Naive B cell (primary cell): ENCODE results near the gene UBASH3B. TPM values are rescaled to one million over a fixed set of nuclear protein-coding genes. Genes with fewer than 3 reads are reported as not detected.

Source experiments
- ATAC-seq, 2 donors: fragments of 150-1000 bp; cut with Tn5 transposase; 2 replicates each; pipeline ENCODE4 v1.10.0; 2021; ENCODE audit warnings: low read depth in 2 of 2, mild to moderate bottlenecking in 2 of 2, moderate library complexity in 2 of 2
- DNase-seq: peaks from one replicate; pipeline ENCODE4 v3.0.0; 2022
- H3K27ac Mint-ChIP-seq, 6 donors: one replicate each; pipeline ENCODE4 v1.8.0; 2020 to 2022; ENCODE audit warnings: mild to moderate bottlenecking in 6 of 6, mixed read lengths in 6 of 6, moderate library complexity in 5 of 6, inconsistent platforms in 2 of 6
- H3K27me3 Mint-ChIP-seq, 3 donors: one replicate each; pipeline ENCODE4 v1.8.0; 2021 to 2022; ENCODE audit warnings: mixed read lengths in 3 of 3, mild to moderate bottlenecking in 1 of 3
- H3K36me3 Mint-ChIP-seq, 2 donors: one replicate each; pipeline ENCODE4 v1.8.0; 2020 to 2022; ENCODE audit warnings: mixed read lengths in 2 of 2, inconsistent platforms in 1 of 2, mild to moderate bottlenecking in 1 of 2
- H3K4me1 Mint-ChIP-seq, 3 donors: one replicate each; pipeline ENCODE4 v1.8.0; 2020 to 2022; ENCODE audit warnings: mixed read lengths in 3 of 3, inconsistent platforms in 1 of 3, mild to moderate bottlenecking in 1 of 3, moderate library complexity in 1 of 3
- H3K4me3 Mint-ChIP-seq, 8 donors: one replicate each; pipeline ENCODE4 v1.8.0; 2020 to 2022; ENCODE audit warnings: mild to moderate bottlenecking in 8 of 8, mixed read lengths in 8 of 8, moderate library complexity in 8 of 8, inconsistent platforms in 2 of 8
- H3K9me3 Mint-ChIP-seq, 7 donors: one replicate each; pipeline ENCODE4 v1.8.0; 2020 to 2022; ENCODE audit warnings: mixed read lengths in 7 of 7, mild to moderate bottlenecking in 5 of 7, inconsistent platforms in 2 of 7, moderate library complexity in 1 of 7
- polyA plus RNA-seq, 6 donors: library from polyadenylated mRNA; unstranded; fragments of 300-500 nt; fragmentation: Illumina TruSeq; gene quantifications; one replicate each; pipeline ENCODE4 v1.2.3, GENCODE V29; 2021; ENCODE audit warnings: low read depth in 6 of 6

UBASH3B gene
- polyA plus RNA-seq, 6 donors from 2014 or later = 2.2 to 5.5 (median 3.9) TPM

- ATAC-seq = no peak
These were observed 51.0 kb downstream of the UBASH3B start for GRCh38 chr11:122706291-122707088.

GRCh38 chr11:122707111-122707510 lies 51.6 kb downstream of the UBASH3B start:
- Mint-ChIP-seq H3K36me3 (no peaks in the 10 kb centered on the region), H3K27me3 (peaks cover 0 to 4% (median 0%) of the 10 kb centered on the region in 3 donors), H3K9me3 (peaks cover 0 to 3% (median 0%) of the 10 kb centered on the region in 7 donors), H3K4me3 (no peak overlapping the region), H3K4me1 (peaks cover 19 to 42% (median 37%) of the 10 kb centered on the region in 3 donors), H3K27ac (peak overlapping the region in 1 of 6 donors; percentile 46)
- ATAC-seq (no peak), DNase-seq (no peak)

More at GRCh38 chr11:122706291-122707088, 51.0 kb downstream of the UBASH3B start:
- peaks cover 0 to 4% (median 0%) of the 10 kb centered on the region in 3 donors for H3K27me3 Mint-ChIP-seq
- no peaks in the 10 kb centered on the region for H3K36me3 Mint-ChIP-seq
- peaks cover 22 to 42% (median 36%) of the 10 kb centered on the region in 3 donors for H3K4me1 Mint-ChIP-seq
- H3K9me3 Mint-ChIP-seq = peaks cover 0 to 3% (median 0%) of the 10 kb centered on the region in 7 donors
- H3K4me3 Mint-ChIP-seq = no peak overlapping the region
- H3K27ac Mint-ChIP-seq = peak overlapping the region in 2 of 6 donors; percentile 41 to 65
- no peak for DNase-seq

- peaks cover 0 to 4% (median 0%) of the 10 kb centered on the region in 3 donors for H3K27me3 Mint-ChIP-seq
- H3K4me1 Mint-ChIP-seq = peaks cover 18 to 46% (median 44%) of the 10 kb centered on the region in 3 donors
- DNase-seq (no peak), ATAC-seq (no peak)
- peaks cover 0 to 3% (median 0%) of the 10 kb centered on the region in 7 donors for H3K9me3 Mint-ChIP-seq
- no peak overlapping the region for H3K4me3 Mint-ChIP-seq
- no peaks in the 10 kb centered on the region for H3K36me3 Mint-ChIP-seq
- H3K27ac Mint-ChIP-seq = no peak overlapping the region
These were observed 52.4 kb downstream of the UBASH3B start for GRCh38 chr11:122707901-122708300.

- H3K27ac Mint-ChIP-seq = peak overlapping the region in 3 of 6 donors; percentile 13 to 52 (median 39)
- H3K4me3 Mint-ChIP-seq = peak overlapping the region in 3 of 8 donors; percentile 16 to 26 (median 21)
- H3K27me3 Mint-ChIP-seq = peaks cover 0 to 4% (median 0%) of the 10 kb centered on the region in 3 donors
- peaks cover 23 to 56% (median 50%) of the 10 kb centered on the region in 3 donors for H3K4me1 Mint-ChIP-seq
- H3K9me3 Mint-ChIP-seq = no peaks in the 10 kb centered on the region
- ATAC-seq = no peak
- no peaks in the 10 kb centered on the region for H3K36me3 Mint-ChIP-seq
- no peak for DNase-seq
These were observed 53.7 kb downstream of the UBASH3B start for GRCh38 chr11:122709039-122709760.

- no peak for DNase-seq
- H3K27ac Mint-ChIP-seq = peak overlapping the region in 2 of 6 donors; percentile 66 to 93
- no peaks in the 10 kb centered on the region for H3K36me3 Mint-ChIP-seq
- H3K4me3 Mint-ChIP-seq = no peak overlapping the region
- peaks cover 0 to 4% (median 0%) of the 10 kb centered on the region in 7 donors for H3K9me3 Mint-ChIP-seq
- H3K4me1 Mint-ChIP-seq = peaks cover 34 to 70% (median 66%) of the 10 kb centered on the region in 3 donors
- no peak for ATAC-seq
- peaks cover 0 to 4% (median 0%) of the 10 kb centered on the region in 3 donors for H3K27me3 Mint-ChIP-seq
These were observed 55.8 kb downstream of the UBASH3B start for GRCh38 chr11:122711362-122711761.

GRCh38 chr11:122711831-122712381 lies 56.4 kb downstream of the UBASH3B start:
- no peaks in the 10 kb centered on the region for H3K36me3 Mint-ChIP-seq
- ATAC-seq = no peak
- peaks cover 40 to 73% (median 69%) of the 10 kb centered on the region in 3 donors for H3K4me1 Mint-ChIP-seq
- H3K27me3 Mint-ChIP-seq = peaks cover 0 to 4% (median 0%) of the 10 kb centered on the region in 3 donors
- peaks cover 0 to 4% (median 0%) of the 10 kb centered on the region in 7 donors for H3K9me3 Mint-ChIP-seq
- peak overlapping the region; percentile 27 to 93 (median 51) for H3K27ac Mint-ChIP-seq
- no peak overlapping the region for H3K4me3 Mint-ChIP-seq
- no peak for DNase-seq

- ATAC-seq = peak; percentile 66 to 67
- peaks cover 0 to 4% (median 0%) of the 10 kb centered on the region in 7 donors for H3K9me3 Mint-ChIP-seq
These were observed 58.5 kb downstream of the UBASH3B start for GRCh38 chr11:122714004-122714403.

GRCh38 chr11:122714484-122714883 lies 59.0 kb downstream of the UBASH3B start:
- Mint-ChIP-seq H3K9me3 (peaks cover 0 to 4% (median 0%) of the 10 kb centered on the region in 7 donors), H3K4me1 (peaks cover 43 to 83% (median 78%) of the 10 kb centered on the region in 3 donors), H3K27me3 (no peaks in the 10 kb centered on the region), H3K27ac (peak overlapping the region; percentile 93 to 99 (median 98)), H3K36me3 (no peaks in the 10 kb centered on the region), H3K4me3 (peak overlapping the region; percentile 11 to 80 (median 62))
- ATAC-seq = peak; percentile 12 to 19
- peak; percentile 64 for DNase-seq

More at GRCh38 chr11:122714004-122714403, 58.5 kb downstream of the UBASH3B start:
- Mint-ChIP-seq H3K27ac (peak overlapping the region; percentile 93 to 99 (median 98)), H3K4me1 (peaks cover 48 to 83% (median 79%) of the 10 kb centered on the region in 3 donors), H3K27me3 (no peaks in the 10 kb centered on the region), H3K4me3 (peak overlapping the region; percentile 11 to 84 (median 56)), H3K36me3 (no peaks in the 10 kb centered on the region)
- DNase-seq = peak; percentile 74

- ATAC-seq (no peak), DNase-seq (no peak)
- peaks cover 0 to 4% (median 0%) of the 10 kb centered on the region in 7 donors for H3K9me3 Mint-ChIP-seq
- peak overlapping the region in 6 of 8 donors; percentile 6 to 74 (median 54) for H3K4me3 Mint-ChIP-seq
- H3K27ac Mint-ChIP-seq = peak overlapping the region; percentile 92 to 98 (median 96)
- peaks cover 7 to 11% (median 10%) of the 10 kb centered on the region in 3 donors for H3K27me3 Mint-ChIP-seq
- H3K36me3 Mint-ChIP-seq = no peaks in the 10 kb centered on the region
- peaks cover 54 to 91% (median 89%) of the 10 kb centered on the region in 3 donors for H3K4me1 Mint-ChIP-seq
These were observed 60.3 kb downstream of the UBASH3B start for GRCh38 chr11:122715548-122716440.

GRCh38 chr11:122717264-122717867 lies 61.8 kb downstream of the UBASH3B start:
- Mint-ChIP-seq H3K4me3 (peak overlapping the region; percentile 58 to 89 (median 72)), H3K36me3 (no peaks in the 10 kb centered on the region), H3K27ac (peak overlapping the region; percentile 92 to 98 (median 95)), H3K27me3 (peaks cover 7 to 11% (median 10%) of the 10 kb centered on the region in 3 donors), H3K9me3 (peaks cover 0 to 4% (median 0%) of the 10 kb centered on the region in 7 donors), H3K4me1 (peaks cover 55 to 86% (median 83%) of the 10 kb centered on the region in 3 donors)
- peak; percentile 73 to 75 for ATAC-seq
- peak; percentile 86 for DNase-seq

- DNase-seq (no peak), ATAC-seq (no peak)
- Mint-ChIP-seq H3K36me3 (no peaks in the 10 kb centered on the region), H3K27me3 (peaks cover 11 to 28% (median 20%) of the 10 kb centered on the region in 3 donors), H3K4me1 (peaks cover 58 to 77% (median 75%) of the 10 kb centered on the region in 3 donors), H3K27ac (peak overlapping the region in 3 of 6 donors; percentile 2 to 54 (median 49)), H3K4me3 (peak overlapping the region in 2 of 8 donors; percentile 17 to 65), H3K9me3 (no peaks in the 10 kb centered on the region)
These were observed 64.8 kb downstream of the UBASH3B start for GRCh38 chr11:122720107-122720881.
